ENCODE results near the gene SHLD1. TPM values are rescaled to one million over a fixed set of nuclear protein-coding genes. Genes with fewer than 3 reads are reported as not detected.
A peak's percentile ranks its signal among the peaks of the same experiment; 100 is the strongest.

SHLD1 gene, protein sequence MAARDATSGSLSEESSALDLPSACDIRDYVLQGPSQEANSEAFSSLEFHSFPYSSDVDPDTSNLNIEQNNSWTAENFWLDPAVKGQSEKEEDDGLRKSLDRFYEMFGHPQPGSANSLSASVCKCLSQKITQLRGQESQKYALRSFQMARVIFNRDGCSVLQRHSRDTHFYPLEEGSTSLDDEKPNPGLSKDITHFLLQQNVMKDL
- 0.49 and 1.2 TPM in 2 replicates for total RNA-seq

DNA sequence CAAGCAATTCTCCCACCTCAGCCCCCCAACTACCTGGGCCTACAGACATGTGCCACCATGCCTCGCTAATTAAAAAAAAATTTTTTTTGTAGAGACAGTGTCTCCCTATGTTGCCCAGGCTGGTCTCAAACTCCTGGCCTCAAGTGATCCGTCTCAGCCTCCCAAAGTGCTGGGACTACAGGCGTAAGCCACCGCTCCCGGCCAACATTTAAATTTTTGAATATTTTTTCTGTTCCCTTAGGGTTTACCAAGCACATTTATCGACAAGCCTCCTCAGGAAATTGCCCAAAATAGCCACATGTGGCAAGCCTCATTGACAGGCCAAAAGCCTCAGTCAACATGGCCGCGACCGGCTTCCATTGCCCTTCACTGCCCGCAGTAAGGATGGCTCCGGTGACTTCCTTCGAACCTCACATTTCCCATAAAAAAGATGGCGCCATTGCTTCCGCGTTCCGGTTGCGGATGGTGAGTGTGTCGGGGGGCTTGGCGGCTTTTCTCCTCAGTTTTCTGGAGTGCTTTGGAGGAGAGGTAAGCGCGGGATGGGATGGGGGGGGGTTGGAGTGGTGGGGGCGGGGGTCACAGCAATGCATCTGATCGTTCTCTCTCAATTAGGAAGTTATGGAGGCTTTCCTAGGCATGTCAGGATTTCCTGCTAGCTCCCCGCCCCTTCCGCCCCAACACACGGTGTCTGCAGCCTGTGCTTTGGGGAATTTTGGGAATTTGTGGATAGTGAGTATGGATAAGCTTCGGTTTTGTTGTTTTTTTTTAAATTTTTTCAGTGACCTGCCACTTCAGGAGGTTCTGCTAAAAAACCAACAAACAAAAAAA is at the start of gene SHLD1:
Gene SHLD1 (plus strand): TSS at position 450 of the 828 bp plus-strand sequence. CDS start 22,465 bp downstream, outside the sequence.

Small RNAs within 50 kb of the gene (small RNA-seq; reads per million reads assigned to genes)
- gene RNU1-55P, result 0.55 reads per million, percentile 2 among the genes with 10 or more reads in this experiment

Other genes starting within 250 kb of the SHLD1 start
- 11.3 and 14.1 TPM in 2 replicates for gene GPCPD1, start 139.4 kb upstream of the SHLD1 start, total RNA-seq
- not detected in 2 replicates for gene CHGB, start 161.1 kb downstream of the SHLD1 start, total RNA-seq
- 4.9 and 5.6 TPM in 2 replicates for gene TRMT6, start 200.1 kb downstream of the SHLD1 start, total RNA-seq
- gene MCM8, start 200.3 kb downstream of the SHLD1 start, total RNA-seq, result 3.2 and 4.5 TPM in 2 replicates

Measured in hair follicle dermal papilla cell (primary cell).